Pancreas (tissue), 10 donors: ENCODE data around the gene RGS3. TPM values are rescaled to one million over a fixed set of nuclear protein-coding genes. Genes with fewer than 3 reads are reported as not detected.

Source experiments
- ATAC-seq, 4 donors: fragments of 200-7000 bp; cut with Tn5 transposase; one replicate each; pipeline versions ENCODE4 v1.8.0 to v1.9.1; 2020; ENCODE audit warnings: mild to moderate bottlenecking in 4 of 4, moderate library complexity in 4 of 4
- DNase-seq, 6 donors: peaks; one replicate each; pipeline ENCODE4 v3.0.0-alpha.2; 2020
- FAIRE-seq: peaks from 2 replicates; lab custom pipeline; 2012; peaks lifted over from hg19 to GRCh38; lab: Jason Lieb, UNC
- H3K27ac ChIP-seq, 4 donors: fragments of 200-600 bp; sonication (generic); 1 replicate in 3 of 4; 2 replicates in 1 of 4; pipeline versions ENCODE4 v1.5.0 to v1.8.0; 2020
- H3K27me3 ChIP-seq, 4 donors: fragments of 200-600 bp; one replicate each; pipeline ENCODE4 v1.8.0; 2021
- H3K36me3 ChIP-seq, 3 donors: fragments of 200-600 bp; sonication (generic) in 1 of 3; one replicate each; pipeline versions ENCODE4 v1.5.0 to v1.8.0; 2020 to 2021
- H3K4me1 ChIP-seq, 3 donors: fragments of 200-600 bp; one replicate each; pipeline ENCODE4 v1.8.0; 2021
- H3K4me3 ChIP-seq, 4 donors: fragments of 200-600 bp; sonication (generic) in 2 of 4; one replicate each; pipeline versions ENCODE4 v1.5.0 to v1.8.0; 2020 to 2021
- H3K9me3 ChIP-seq, 4 donors: fragments of 200-600 bp; one replicate each; pipeline ENCODE4 v1.8.0; 2021
- CTCF ChIP-seq, 4 donors: fragments of 200-600 bp; sonication (generic) in 3 of 4; IDR thresholded peaks; one replicate each; pipeline versions ENCODE4 v1.5.0 to v1.8.0; 2021; ENCODE audit warnings: antibody characterized with exemption in 4 of 4
- WGBS, 2 donors: extraction: QIAGEN DNeasy Blood & Tissue Kit; methylation state at CpG; one replicate each; pipeline ENCODE4 v1.1.7; 2013; 5-methylcytosine and 5-hydroxymethylcytosine counted together
- intact Hi-C, 3 donors: fragments of 100-400 bp; cut with DNase I; formaldehyde crosslinking; loops; one replicate each; pipeline versions ENCODE4 v1.11.1 to v1.14.2; 2022
- polyA plus RNA-seq, 2 donors: library from polyadenylated mRNA; stranded (reverse); fragments of 200-250 nt; gene quantifications; one replicate each; pipeline ENCODE4 v1.2.3, GENCODE V29; 2013
- total RNA-seq, 6 donors: library from RNA; stranded (reverse); fragmentation: NEBNext Ultra II Directional in 4 of 6; extraction: Animal tissue kit (Norgen Biotek cat#: 25700) in 4 of 6; gene quantifications; one replicate each; pipeline versions ENCODE4 v1.2.1 to v1.2.4, GENCODE V29; 2021 to 2023
- donor health status: healthy with polysubstance abuse.
- donor health status: DM: no; HTN: no; CAD: no; lungs with moderate emphysema.
- donor health status: DM: no; HTN: no; CAD: no.
- donor health status: control.
- donor health status: control.
- donor health status: Bipolar disorder and iron deficiency.
- donor health status: DM: yes; HTN: yes; CAD: no.
- donor health status: DM: no; HTN: no; CAD: no.
- donor health status: DM: no; HTN: no; CAD: no.
- donor health status: DM: yes; HTN: yes; CAD: no.

Gene RGS3
- total and polyA plus RNA-seq, 8 donors, result 18.3 to 55.3 (median 32.6) TPM

- DNase-seq, result peak in 1 of 6 donors; percentile 47
- H3K4me1 ChIP-seq, result peaks cover 0 to 4% (median 0%) of the 10 kb centered on the region in 3 donors
- intact Hi-C loops, result no loop called here
- no peaks in the 10 kb centered on the region for H3K9me3 ChIP-seq
- no peak for TF ChIP-seq CTCF (IDR thresholded peaks at IDR 0.05)
- no peaks in the 10 kb centered on the region for H3K27me3 ChIP-seq
- 86 to 87% methylated on average over 5 of the region's 5 CpGs for WGBS, 2 donors
- no peak for FAIRE-seq
- no peak for ATAC-seq
- no peak overlapping the region for H3K27ac ChIP-seq
- no peak overlapping the region for H3K4me3 ChIP-seq
- H3K36me3 ChIP-seq, result peaks cover 7 to 24% (median 10%) of the 10 kb centered on the region in 3 donors
These were observed 136.1 kb downstream of the RGS3 start for GRCh38 chr9:113599646-113600022.

GRCh38 chr9:113600023-113600823, 136.7 kb downstream of the RGS3 start:
- intact Hi-C loops, result no loop called here
- no peak for TF ChIP-seq CTCF (IDR thresholded peaks at IDR 0.05)
- Histone ChIP-seq H3K4me3 (no peak overlapping the region), H3K9me3 (no peaks in the 10 kb centered on the region), H3K4me1 (peaks cover 0 to 4% (median 0%) of the 10 kb centered on the region in 3 donors), H3K36me3 (peaks cover 7 to 24% (median 10%) of the 10 kb centered on the region in 3 donors), H3K27me3 (no peaks in the 10 kb centered on the region), H3K27ac (no peak overlapping the region)
- no peak for FAIRE-seq
- no peak for ATAC-seq
- WGBS, 2 donors, result 78% methylated on average over 12 of the region's 12 CpGs
- DNase-seq, result peak in 2 of 6 donors; percentile 18 to 26

- Histone ChIP-seq H3K36me3 (peaks cover 7 to 21% (median 10%) of the 10 kb centered on the region in 3 donors), H3K27me3 (no peaks in the 10 kb centered on the region), H3K4me3 (no peak overlapping the region), H3K27ac (peak overlapping the region in 1 of 4 donors; percentile 11), H3K4me1 (peaks cover 0 to 4% (median 0%) of the 10 kb centered on the region in 3 donors), H3K9me3 (no peaks in the 10 kb centered on the region)
- peak in 2 of 6 donors; percentile 8 to 45 for DNase-seq
- no peak for ATAC-seq
- WGBS, 2 donors, result 74 to 80% methylated on average over 5 of the region's 5 CpGs
- no peak for TF ChIP-seq CTCF (IDR thresholded peaks at IDR 0.05)
- no peak for FAIRE-seq
- intact Hi-C loops, result no loop called here
These were observed 137.5 kb downstream of the RGS3 start for GRCh38 chr9:113600871-113601614.

- H3K9me3 ChIP-seq, result no peaks in the 10 kb centered on the region
- no peak for FAIRE-seq
- H3K4me3 ChIP-seq, result no peak overlapping the region
- DNase-seq, result peak in 1 of 6 donors; percentile 22
- no peak for ATAC-seq
- peak overlapping the region in 2 of 4 donors; percentile 23 to 57 for H3K27ac ChIP-seq
- peaks cover 7 to 15% (median 9%) of the 10 kb centered on the region in 3 donors for H3K36me3 ChIP-seq
- intact Hi-C loops, result no loop called here
- no peaks in the 10 kb centered on the region for H3K27me3 ChIP-seq
- H3K4me1 ChIP-seq, result peaks cover 0 to 4% (median 0%) of the 10 kb centered on the region in 3 donors
- no peak for TF ChIP-seq CTCF (IDR thresholded peaks at IDR 0.05)
- WGBS, 2 donors, result 68 to 74% methylated on average over 5 of the region's 5 CpGs
These were observed 138.1 kb downstream of the RGS3 start for GRCh38 chr9:113601656-113602055.
